OCI-LY7 (cell line): ENCODE measurements around the gene IQGAP3.

Experiments
- CTCF ChIP-seq: fragments of 200-600 bp; sonication (generic); conservative IDR thresholded peaks from 2 replicates; pipeline ENCODE4 v1.5.1; 2014; ENCODE audit warnings: mild to moderate bottlenecking, antibody characterized with exemption, low read length, moderate library complexity, mixed read lengths
- EZH2phosphoT487 ChIP-seq: fragments of 200-600 bp; sonication (generic); IDR thresholded peaks from 2 replicates; pipeline ENCODE4 v1.6.1; 2018; ENCODE audit warnings: low read depth, borderline replicate concordance, mild to moderate bottlenecking, mixed run types, antibody characterized with exemption, low read length, moderate library complexity, mixed read lengths

GRCh38 chr1:156594190-156594589 lies 21.8 kb upstream of the IQGAP3 start:
- TF ChIP-seq EZH2phosphoT487 (no peak), CTCF (no peak)
